H9 (cell line): ENCODE data around the gene KAZN. TPM values are rescaled to one million over a fixed set of nuclear protein-coding genes. Genes with fewer than 3 reads are reported as not detected.
"Not testable (repeated sequence)": the region's sequence is repeated elsewhere in the genome, so short reads cannot be mapped to it uniquely, and the experiment has no call there.

ENCODE experiments used
- DNase-seq: peaks from one replicate; pipeline ENCODE4 v3.0.0-alpha.2; 2017
- H2AFZ ChIP-seq: one replicate; pipeline ENCODE4 v1.6.1; 2013; ENCODE audit warnings: mild to moderate bottlenecking, low read length, control low read depth, moderate library complexity
- H2AK5ac ChIP-seq: 2 replicates; pipeline ENCODE4 v1.6.1; 2013; ENCODE audit warnings: low read length, control low read depth, mixed read lengths; ENCODE audit not compliant: insufficient read length
- H2BK120ac ChIP-seq: one replicate; pipeline ENCODE4 v1.6.1; 2013; ENCODE audit warnings: low read depth, mild to moderate bottlenecking, low read length, control low read depth, inconsistent platforms; ENCODE audit not compliant: poor library complexity, severe bottlenecking
- H2BK12ac ChIP-seq: 2 replicates; pipeline ENCODE4 v1.6.1; 2013; ENCODE audit warnings: low read length, control low read depth, mixed read lengths, low read depth; ENCODE audit not compliant: insufficient read length
- H2BK15ac ChIP-seq: 2 replicates; pipeline ENCODE4 v1.6.1; 2013; ENCODE audit warnings: low read depth, low read length, control low read depth
- H2BK20ac ChIP-seq: one replicate; pipeline ENCODE4 v1.6.1; 2013; ENCODE audit warnings: low read depth, mild to moderate bottlenecking, low read length, control low read depth, inconsistent platforms; ENCODE audit not compliant: poor library complexity, severe bottlenecking
- H2BK5ac ChIP-seq: 2 replicates; pipeline ENCODE4 v1.6.1; 2013; ENCODE audit warnings: low read length, control low read depth, mixed read lengths; ENCODE audit not compliant: insufficient read length
- H3K14ac ChIP-seq: 2 replicates; pipeline ENCODE4 v1.6.1; 2013; ENCODE audit warnings: low read length, control low read depth; ENCODE audit not compliant: insufficient read depth
- H3K18ac ChIP-seq: 2 replicates; pipeline ENCODE4 v1.6.1; 2013; ENCODE audit warnings: low read depth, mild to moderate bottlenecking, mixed read lengths, low read length, control low read depth; ENCODE audit not compliant: insufficient read length
- H3K23ac ChIP-seq: 2 replicates; pipeline ENCODE4 v1.6.1; 2013; ENCODE audit warnings: low read length, control low read depth, mixed read lengths, low read depth; ENCODE audit not compliant: insufficient read length
- H3K23me2 ChIP-seq: 2 replicates; pipeline ENCODE4 v1.6.1; 2013; ENCODE audit warnings: low read depth, mild to moderate bottlenecking, mixed read lengths, low read length, control low read depth; ENCODE audit not compliant: insufficient read length, poor library complexity, severe bottlenecking
- H3K27ac ChIP-seq: 2 replicates; pipeline ENCODE4 v1.5.1; 2013; ENCODE audit warnings: low read length, control low read depth, mixed read lengths, low read depth; ENCODE audit not compliant: insufficient read length
- H3K27me3 ChIP-seq: 2 replicates; pipeline ENCODE4 v1.6.1; 2013; ENCODE audit warnings: low read length, control low read depth, inconsistent platforms; ENCODE audit not compliant: insufficient read depth
- H3K4ac ChIP-seq: 2 replicates; pipeline ENCODE4 v1.6.1; 2013; ENCODE audit warnings: low read depth, mild to moderate bottlenecking, control low read depth, inconsistent platforms, low read length, moderate library complexity
- H3K4me1 ChIP-seq: 2 replicates; pipeline ENCODE4 v1.6.1; 2013; ENCODE audit warnings: low read length, control low read depth, inconsistent platforms; ENCODE audit not compliant: insufficient read depth
- H3K4me2 ChIP-seq: 2 replicates; pipeline ENCODE4 v1.6.1; 2013; ENCODE audit warnings: low read length, control low read depth, mixed read lengths; ENCODE audit not compliant: insufficient read length, insufficient read depth
- H3K56ac ChIP-seq: 2 replicates; pipeline ENCODE4 v1.6.1; 2013; ENCODE audit warnings: low read depth, mild to moderate bottlenecking, mixed read lengths, low read length, control low read depth; ENCODE audit not compliant: insufficient read length
- H3K79me1 ChIP-seq: 2 replicates; pipeline ENCODE4 v1.6.1; 2013; ENCODE audit warnings: low read depth, mild to moderate bottlenecking, moderate library complexity, low read length, control low read depth, inconsistent platforms; ENCODE audit not compliant: insufficient read depth, poor library complexity, severe bottlenecking
- H3K79me2 ChIP-seq: 2 replicates; pipeline ENCODE4 v1.6.1; 2013; ENCODE audit warnings: low read length, control low read depth, inconsistent platforms; ENCODE audit not compliant: insufficient read depth
- H3K9ac ChIP-seq: 2 replicates; pipeline ENCODE4 v1.6.1; 2013; ENCODE audit warnings: low read length, control low read depth, mixed read lengths; ENCODE audit not compliant: insufficient read length; ENCODE audit errors: extremely low read depth
- H3K9me3 ChIP-seq: one replicate; pipeline ENCODE4 v1.6.1; 2013; ENCODE audit warnings: low read depth, low read length, inconsistent platforms; ENCODE audit not compliant: control insufficient read depth
- H3T11ph ChIP-seq: one replicate; pipeline ENCODE4 v1.6.1; 2013; ENCODE audit warnings: mild to moderate bottlenecking, low read length, control low read depth, inconsistent platforms
- H4K20me1 ChIP-seq: one replicate; pipeline ENCODE4 v1.6.1; 2013; ENCODE audit not compliant: control insufficient read depth, insufficient read length, insufficient read depth
- H4K5ac ChIP-seq: 2 replicates; pipeline ENCODE4 v1.6.1; 2013; ENCODE audit warnings: low read depth, mild to moderate bottlenecking, mixed read lengths, low read length, control low read depth; ENCODE audit not compliant: insufficient read length
- H4K8ac ChIP-seq: replicated peaks from 2 replicates; pipeline ENCODE4 v1.6.1; 2013; ENCODE audit warnings: low read length, control low read depth, mixed read lengths, low read depth; ENCODE audit not compliant: insufficient read length
- H4K91ac ChIP-seq: 2 replicates; pipeline ENCODE4 v1.6.1; 2013; ENCODE audit warnings: low read depth, mild to moderate bottlenecking, moderate library complexity, mixed read lengths, low read length, control low read depth; ENCODE audit not compliant: insufficient read length
- H3K27ac Mint-ChIP-seq, 3 experiments: 2 replicates in 2 of 3; 3 replicates in 1 of 3; pipeline ENCODE4 v1.8.0; 2020 to 2021; ENCODE audit warnings: mixed read lengths in 3 of 3, mild to moderate bottlenecking in 1 of 3, moderate library complexity in 1 of 3
- H3K27me3 Mint-ChIP-seq: 2 replicates; pipeline ENCODE4 v1.8.0; 2021; ENCODE audit warnings: low read depth, mild to moderate bottlenecking, moderate library complexity, mixed read lengths
- H3K36me3 Mint-ChIP-seq, 3 experiments: 2 replicates in 2 of 3; 3 replicates in 1 of 3; pipeline ENCODE4 v1.8.0; 2020 to 2021; ENCODE audit warnings: low read depth in 3 of 3, mixed read lengths in 3 of 3; ENCODE audit not compliant: insufficient read depth in 1 of 3
- H3K4me1 Mint-ChIP-seq, 2 experiments: 2 replicates each; pipeline ENCODE4 v1.8.0; 2020; ENCODE audit warnings: mixed read lengths in 2 of 2
- H3K4me3 Mint-ChIP-seq, 2 experiments: 2 replicates in 1 of 2; 3 replicates in 1 of 2; pipeline ENCODE4 v1.8.0; 2020 to 2021; ENCODE audit warnings: mild to moderate bottlenecking in 2 of 2, mixed read lengths in 2 of 2, moderate library complexity in 1 of 2
- H3K9me3 Mint-ChIP-seq, 2 experiments: 2 replicates in 1 of 2; 3 replicates in 1 of 2; pipeline ENCODE4 v1.8.0; 2020; ENCODE audit warnings: mild to moderate bottlenecking in 2 of 2, mixed read lengths in 2 of 2, moderate library complexity in 1 of 2
- CTCF ChIP-seq: fragments of 200-600 bp; sonication (generic); conservative IDR thresholded peaks from 3 replicates; pipeline ENCODE4 v1.8.0; 2021; ENCODE audit warnings: antibody characterized with exemption, mild to moderate bottlenecking
- WGBS: extraction: QIAGEN DNeasy Blood & Tissue Kit; methylation state at CpG from one replicate; pipeline ENCODE4 v1.1.7; 2013; ENCODE audit warnings: missing lambda C conversion rate, low lambda C conversion rate, mixed read lengths; ENCODE audit not compliant: insufficient read length; ENCODE audit errors: extremely low coverage; 5-methylcytosine and 5-hydroxymethylcytosine counted together
- total RNA-seq: library from RNA; stranded (reverse); gene quantifications from 2 replicates; pipeline ENCODE4 v1.2.1, GENCODE V29; 2021

Gene KAZN
- total RNA-seq, 1 experiment from 2014 or later: 7.6 TPM

- H3K4me1 Mint-ChIP-seq: peaks cover 0 to 3% of the 10 kb centered on the region in 2 experiments; a peak in 1 of 4 replicates
- Histone ChIP-seq H3K79me1 (no peaks in the 10 kb centered on the region), H2BK5ac (no peak overlapping the region), H3K4ac (no peak overlapping the region), H3K9ac (no peak overlapping the region), H3K27me3 (no peaks in the 10 kb centered on the region), H3K23me2 (no peaks in the 10 kb centered on the region), H4K91ac (no peak overlapping the region), H2BK20ac (no peak overlapping the region), H3K14ac (no peak overlapping the region), H3K27ac (no peak overlapping the region), H3K4me1 (no peaks in the 10 kb centered on the region), H3K4me2 (no peak overlapping the region), H3T11ph (no peak overlapping the region), H2AFZ (no peak overlapping the region), H3K9me3 (no peaks in the 10 kb centered on the region), H4K8ac (no peak overlapping the region), H4K5ac (no peak overlapping the region), H3K23ac (no peak overlapping the region), H2BK120ac (no peak overlapping the region), H2BK12ac (no peak overlapping the region), H3K79me2 (no peaks in the 10 kb centered on the region), H2BK15ac (no peak overlapping the region), H2AK5ac (no peak overlapping the region), H3K18ac (no peak overlapping the region), H3K56ac (no peak overlapping the region), H4K20me1 (no peaks in the 10 kb centered on the region)
- H3K9me3 Mint-ChIP-seq: no peaks in the 10 kb centered on the region
- H3K27ac Mint-ChIP-seq: no peak overlapping the region
- TF ChIP-seq CTCF: no peak
- no peak overlapping the region for H3K4me3 Mint-ChIP-seq
- no peaks in the 10 kb centered on the region for H3K36me3 Mint-ChIP-seq
- H3K27me3 Mint-ChIP-seq: no peaks in the 10 kb centered on the region
- no CpG with 5 or more reads among the region's 5 CpGs for WGBS
- DNase-seq: no peak
Measured at GRCh38 chr1:15039901-15040300, 441.4 kb downstream of the KAZN start.

GRCh38 chr1:15040685-15041084 is 442.2 kb downstream of the KAZN start:
- not testable (repeated sequence) for H4K91ac ChIP-seq, H3K56ac ChIP-seq, H3K4me3 Mint-ChIP-seq, DNase-seq, H3K14ac ChIP-seq, H3K18ac ChIP-seq, H2BK15ac ChIP-seq, H3K23me2 ChIP-seq, H3K4me1 Mint-ChIP-seq, H2AFZ ChIP-seq, H2BK5ac ChIP-seq, H2BK12ac ChIP-seq, H4K8ac ChIP-seq, H3K27me3 ChIP-seq, H3K9me3 ChIP-seq, H3K4me1 ChIP-seq, H2BK20ac ChIP-seq, H4K5ac ChIP-seq, H4K20me1 ChIP-seq, H3K4ac ChIP-seq, H3K36me3 Mint-ChIP-seq, H3K27ac Mint-ChIP-seq, H2AK5ac ChIP-seq, H2BK120ac ChIP-seq, H3K23ac ChIP-seq, H3K79me2 ChIP-seq, H3K79me1 ChIP-seq, H3K4me2 ChIP-seq, H3K27ac ChIP-seq, H3K9ac ChIP-seq, H3K9me3 Mint-ChIP-seq, H3K27me3 Mint-ChIP-seq, H3T11ph ChIP-seq
- WGBS: no CpG with 5 or more reads among the region's 5 CpGs
